ENCODE data around the gene CSNK1D.

The CSNK1D gene

DNA sequence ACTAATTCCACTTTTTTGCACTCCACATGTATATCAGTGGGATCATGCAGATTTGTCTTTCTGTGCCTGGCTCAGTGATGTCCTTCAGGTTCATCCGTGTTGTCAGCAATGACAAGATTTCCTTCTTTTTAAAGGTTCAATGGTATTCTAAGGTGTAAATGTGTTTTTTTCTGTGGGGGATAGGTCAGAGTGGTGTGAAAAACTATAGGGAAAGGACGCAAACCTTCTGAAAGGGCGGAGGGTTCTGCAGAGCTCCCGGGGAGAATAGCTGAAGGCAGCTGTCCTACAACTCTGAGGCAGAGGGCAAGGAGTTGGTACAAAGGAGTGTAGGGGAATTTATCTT is 21.9 kb upstream of the CSNK1D start:
- ChIA-PET POLR2A (interaction anchor here (0.7 kb wide), 1 partner anchor 243 kb away, joined by 5 read pairs; no protein-coding TSS in a partner anchor), CTCF (no interaction called here)
- H3K4me1 ChIP-seq (ENCODE audit: control insufficient read depth, insufficient read depth, low read length): peaks cover 13% of the 10 kb centered on the region
- H3K27ac ChIP-seq (ENCODE audit: extremely low read depth, low read depth, low read length): no peak overlapping the region
- TF ChIP-seq, protein P1, sequence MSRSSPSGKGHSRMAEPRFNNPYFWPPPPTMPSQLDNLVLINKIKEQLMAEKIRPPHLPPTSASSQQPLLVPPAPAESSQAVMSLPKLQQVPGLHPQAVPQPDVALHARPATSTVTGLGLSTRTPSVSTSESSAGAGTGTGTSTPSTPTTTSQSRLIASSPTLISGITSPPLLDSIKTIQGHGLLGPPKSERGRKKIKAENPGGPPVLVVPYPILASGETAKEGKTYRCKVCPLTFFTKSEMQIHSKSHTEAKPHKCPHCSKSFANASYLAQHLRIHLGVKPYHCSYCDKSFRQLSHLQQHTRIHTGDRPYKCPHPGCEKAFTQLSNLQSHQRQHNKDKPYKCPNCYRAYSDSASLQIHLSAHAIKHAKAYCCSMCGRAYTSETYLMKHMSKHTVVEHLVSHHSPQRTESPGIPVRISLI (tag by site-specific recombination; IDR thresholded peaks at IDR 0.05): no peak
- TF ChIP-seq ZNF2 (tag by site-specific recombination; IDR thresholded peaks at IDR 0.05): no peak
- TF ChIP-seq KLF16 (tag by site-specific recombination; IDR thresholded peaks at IDR 0.05): no peak
- no peak for TF ChIP-seq IKZF3 (tag by site-specific recombination; IDR thresholded peaks at IDR 0.05)
- TF ChIP-seq, protein P2, sequence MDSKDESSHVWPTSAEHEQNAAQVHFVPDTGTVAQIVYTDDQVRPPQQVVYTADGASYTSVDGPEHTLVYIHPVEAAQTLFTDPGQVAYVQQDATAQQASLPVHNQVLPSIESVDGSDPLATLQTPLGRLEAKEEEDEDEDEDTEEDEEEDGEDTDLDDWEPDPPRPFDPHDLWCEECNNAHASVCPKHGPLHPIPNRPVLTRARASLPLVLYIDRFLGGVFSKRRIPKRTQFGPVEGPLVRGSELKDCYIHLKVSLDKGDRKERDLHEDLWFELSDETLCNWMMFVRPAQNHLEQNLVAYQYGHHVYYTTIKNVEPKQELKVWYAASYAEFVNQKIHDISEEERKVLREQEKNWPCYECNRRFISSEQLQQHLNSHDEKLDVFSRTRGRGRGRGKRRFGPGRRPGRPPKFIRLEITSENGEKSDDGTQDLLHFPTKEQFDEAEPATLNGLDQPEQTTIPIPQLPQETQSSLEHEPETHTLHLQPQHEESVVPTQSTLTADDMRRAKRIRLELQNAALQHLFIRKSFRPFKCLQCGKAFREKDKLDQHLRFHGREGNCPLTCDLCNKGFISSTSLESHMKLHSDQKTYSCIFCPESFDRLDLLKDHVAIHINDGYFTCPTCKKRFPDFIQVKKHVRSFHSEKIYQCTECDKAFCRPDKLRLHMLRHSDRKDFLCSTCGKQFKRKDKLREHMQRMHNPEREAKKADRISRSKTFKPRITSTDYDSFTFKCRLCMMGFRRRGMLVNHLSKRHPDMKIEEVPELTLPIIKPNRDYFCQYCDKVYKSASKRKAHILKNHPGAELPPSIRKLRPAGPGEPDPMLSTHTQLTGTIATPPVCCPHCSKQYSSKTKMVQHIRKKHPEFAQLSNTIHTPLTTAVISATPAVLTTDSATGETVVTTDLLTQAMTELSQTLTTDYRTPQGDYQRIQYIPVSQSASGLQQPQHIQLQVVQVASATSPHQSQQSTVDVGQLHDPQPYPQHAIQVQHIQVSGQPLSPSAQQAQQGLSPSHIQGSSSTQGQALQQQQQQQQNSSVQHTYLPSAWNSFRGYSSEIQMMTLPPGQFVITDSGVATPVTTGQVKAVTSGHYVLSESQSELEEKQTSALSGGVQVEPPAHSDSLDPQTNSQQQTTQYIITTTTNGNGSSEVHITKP (tag by site-specific recombination; IDR thresholded peaks at IDR 0.05): no peak
- TF ChIP-seq KLF9 (tag by site-specific recombination; IDR thresholded peaks at IDR 0.05; ENCODE audit: low read depth): no peak
- TF ChIP-seq ZNF433 (tag by site-specific recombination; IDR thresholded peaks at IDR 0.05; ENCODE audit: low read depth): no peak
- TF ChIP-seq ZNF248 (tag by site-specific recombination; IDR thresholded peaks at IDR 0.05): no peak
- TF ChIP-seq, protein P3, sequence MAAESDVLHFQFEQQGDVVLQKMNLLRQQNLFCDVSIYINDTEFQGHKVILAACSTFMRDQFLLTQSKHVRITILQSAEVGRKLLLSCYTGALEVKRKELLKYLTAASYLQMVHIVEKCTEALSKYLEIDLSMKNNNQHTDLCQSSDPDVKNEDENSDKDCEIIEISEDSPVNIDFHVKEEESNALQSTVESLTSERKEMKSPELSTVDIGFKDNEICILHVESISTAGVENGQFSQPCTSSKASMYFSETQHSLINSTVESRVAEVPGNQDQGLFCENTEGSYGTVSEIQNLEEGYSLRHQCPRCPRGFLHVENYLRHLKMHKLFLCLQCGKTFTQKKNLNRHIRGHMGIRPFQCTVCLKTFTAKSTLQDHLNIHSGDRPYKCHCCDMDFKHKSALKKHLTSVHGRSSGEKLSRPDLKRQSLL (tag by site-specific recombination; IDR thresholded peaks at IDR 0.05): no peak
- no peak for TF ChIP-seq ZNF768 (tag by site-specific recombination; IDR thresholded peaks at IDR 0.05)
- TF ChIP-seq ZNF133 (tag by site-specific recombination; IDR thresholded peaks at IDR 0.05): no peak
- TF ChIP-seq ZNF707 (tag by site-specific recombination; IDR thresholded peaks at IDR 0.05): no peak
- no peak for TF ChIP-seq YY1 (tag by site-specific recombination; IDR thresholded peaks at IDR 0.05)
- H3K9me3 ChIP-seq (ENCODE audit: control insufficient read depth, insufficient read depth, low read depth, low read length): no peaks in the 10 kb centered on the region
- H3K4me3 ChIP-seq (ENCODE audit: low read depth, low read length): no peak overlapping the region
- no peaks in the 10 kb centered on the region for H3K36me3 ChIP-seq (ENCODE audit: control insufficient read depth in 2 of 2, insufficient read depth in 1 of 2, low read length in 2 of 2)

GRCh38 chr17:82294064-82294773 is 20.7 kb upstream of the CSNK1D start:
- no peaks in the 10 kb centered on the region for H3K36me3 ChIP-seq (ENCODE audit: control insufficient read depth in 2 of 2, insufficient read depth in 1 of 2, low read length in 2 of 2)
- ChIA-PET CTCF (interaction anchor here (0.7 kb wide), 1 partner anchor 9 kb away, joined by 4 read pairs; no protein-coding TSS in a partner anchor), POLR2A (interaction anchor here (0.6 kb wide), 1 partner anchor 28 kb away, joined by 3 read pairs; no protein-coding TSS in a partner anchor)
- no peak overlapping the region for H3K27ac ChIP-seq (ENCODE audit: extremely low read depth, low read depth, low read length)
- H3K4me3 ChIP-seq (ENCODE audit: low read depth, low read length): no peak overlapping the region
- H3K4me1 ChIP-seq (ENCODE audit: control insufficient read depth, insufficient read depth, low read length): peaks cover 13% of the 10 kb centered on the region
- no peaks in the 10 kb centered on the region for H3K9me3 ChIP-seq (ENCODE audit: control insufficient read depth, insufficient read depth, low read depth, low read length)
- TF ChIP-seq ZNF600 (tag by site-specific recombination; IDR thresholded peaks at IDR 0.05) (0 out of 2 replicates have a peak, but pooled peaks have one; percentile 53), ZNF530 (tag by site-specific recombination; IDR thresholded peaks at IDR 0.05; ENCODE audit: low read depth) (no peak)
